Central memory CD8-positive, alpha-beta T cell (primary cell): ENCODE measurements around the gene SNX3.

Source experiments
- ATAC-seq: fragments of 150-1000 bp; cut with Tn5 transposase; replicated peaks from 2 replicates; pipeline ENCODE4 v1.10.0; 2022; ENCODE audit warnings: mild to moderate bottlenecking, moderate FRiP score, moderate number of reproducible peaks; ENCODE audit not compliant: poor library complexity, severe bottlenecking; ENCODE audit errors: extremely low read depth
- DNase-seq, 2 donors: peaks; one replicate each; pipeline ENCODE4 v3.0.0; 2021; ENCODE audit warnings: low spot score in 2 of 2
- H3K27ac Mint-ChIP-seq: one replicate; pipeline ENCODE4 v1.8.0; 2022; ENCODE audit warnings: low read depth, mild to moderate bottlenecking, moderate library complexity, mixed read lengths
- H3K27me3 Mint-ChIP-seq: one replicate; pipeline ENCODE4 v1.8.0; 2022; ENCODE audit warnings: mixed read lengths
- H3K36me3 Mint-ChIP-seq: one replicate; pipeline ENCODE4 v1.8.0; 2022; ENCODE audit warnings: mild to moderate bottlenecking, moderate library complexity, mixed read lengths; ENCODE audit not compliant: insufficient read depth
- H3K4me1 Mint-ChIP-seq: one replicate; pipeline ENCODE4 v1.8.0; 2022; ENCODE audit warnings: mixed read lengths
- H3K4me3 Mint-ChIP-seq: one replicate; pipeline ENCODE4 v1.8.0; 2022; ENCODE audit warnings: mild to moderate bottlenecking, moderate library complexity, mixed read lengths
- H3K9me3 Mint-ChIP-seq: one replicate; pipeline ENCODE4 v1.8.0; 2022; ENCODE audit warnings: mixed read lengths

SNX3 gene

GRCh38 chr6:108193131-108193530, 67.7 kb downstream of the SNX3 start:
- ATAC-seq (no peak), DNase-seq (no peak)
- Mint-ChIP-seq H3K27me3 (peaks cover 23% of the 10 kb centered on the region), H3K9me3 (no peaks in the 10 kb centered on the region), H3K36me3 (no peaks in the 10 kb centered on the region), H3K4me3 (no peak overlapping the region), H3K27ac (no peak overlapping the region), H3K4me1 (no peaks in the 10 kb centered on the region)

- DNase-seq (no peak), ATAC-seq (no peak)
- H3K4me1 Mint-ChIP-seq, result no peaks in the 10 kb centered on the region
- no peak overlapping the region for H3K4me3 Mint-ChIP-seq
- H3K36me3 Mint-ChIP-seq, result no peaks in the 10 kb centered on the region
- H3K27ac Mint-ChIP-seq, result no peak overlapping the region
- H3K27me3 Mint-ChIP-seq, result peaks cover 52% of the 10 kb centered on the region
- no peaks in the 10 kb centered on the region for H3K9me3 Mint-ChIP-seq
Observed at GRCh38 chr6:108187519-108187918, 73.3 kb downstream of the SNX3 start.

DNA sequence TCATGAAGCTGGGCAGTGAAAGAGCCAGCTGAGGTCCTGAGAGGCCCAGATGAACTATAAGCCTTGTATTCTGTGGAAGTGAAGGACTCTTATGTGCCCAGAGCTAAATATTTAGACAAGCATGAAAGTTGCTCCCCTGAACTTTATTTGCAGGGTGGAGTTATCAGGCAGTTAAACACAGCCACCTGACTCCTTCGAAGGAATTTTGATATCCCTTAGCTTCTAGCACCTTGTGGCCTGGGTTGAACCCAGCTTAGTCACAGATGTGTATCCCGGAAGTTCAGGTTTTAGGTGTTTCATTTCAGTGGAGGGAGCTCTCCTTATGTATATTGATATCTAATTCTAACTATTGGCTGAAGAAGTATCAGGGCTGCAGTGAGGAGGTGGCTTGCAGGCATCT, 74.6 kb downstream of the SNX3 start:
- Mint-ChIP-seq H3K36me3 (no peaks in the 10 kb centered on the region), H3K27ac (no peak overlapping the region), H3K4me1 (no peaks in the 10 kb centered on the region), H3K9me3 (no peaks in the 10 kb centered on the region), H3K27me3 (peaks cover 52% of the 10 kb centered on the region), H3K4me3 (no peak overlapping the region)
- DNase-seq, result no peak
- no peak for ATAC-seq

GRCh38 chr6:108180776-108181175, 80.1 kb downstream of the SNX3 start:
- H3K27ac Mint-ChIP-seq, result no peak overlapping the region
- no peaks in the 10 kb centered on the region for H3K9me3 Mint-ChIP-seq
- H3K36me3 Mint-ChIP-seq, result peaks cover 3% of the 10 kb centered on the region
- no peak for ATAC-seq
- peaks cover 65% of the 10 kb centered on the region for H3K27me3 Mint-ChIP-seq
- H3K4me3 Mint-ChIP-seq, result no peak overlapping the region
- H3K4me1 Mint-ChIP-seq, result peaks cover 7% of the 10 kb centered on the region
- no peak for DNase-seq

DNA sequence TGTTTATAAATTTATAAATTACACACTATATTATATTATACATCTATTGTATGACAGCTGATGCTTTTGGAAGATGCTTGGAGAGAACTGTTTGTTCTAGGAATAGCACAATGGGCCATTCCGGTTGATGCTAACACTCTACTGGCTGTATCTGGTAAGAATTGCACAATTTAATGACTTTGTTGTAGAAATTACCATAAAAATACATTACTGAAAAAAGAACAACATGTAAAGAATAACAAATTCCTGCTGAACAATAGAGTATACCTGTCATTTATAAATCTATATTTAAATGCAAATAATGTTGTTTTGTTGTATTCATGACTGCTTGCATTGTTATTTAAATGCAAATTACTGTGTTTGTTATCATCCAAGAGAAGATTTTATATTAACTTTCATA, 80.6 kb downstream of the SNX3 start:
- DNase-seq, result no peak
- Mint-ChIP-seq H3K4me1 (peaks cover 12% of the 10 kb centered on the region), H3K4me3 (no peak overlapping the region), H3K27me3 (peaks cover 65% of the 10 kb centered on the region), H3K36me3 (peaks cover 3% of the 10 kb centered on the region), H3K9me3 (no peaks in the 10 kb centered on the region), H3K27ac (no peak overlapping the region)
- ATAC-seq, result no peak

- ATAC-seq, result no peak
- DNase-seq, result no peak
- H3K9me3 Mint-ChIP-seq, result no peaks in the 10 kb centered on the region
- H3K36me3 Mint-ChIP-seq, result peaks cover 3% of the 10 kb centered on the region
- peaks cover 16% of the 10 kb centered on the region for H3K4me1 Mint-ChIP-seq
- H3K27ac Mint-ChIP-seq, result no peak overlapping the region
- H3K4me3 Mint-ChIP-seq, result no peak overlapping the region
- peaks cover 70% of the 10 kb centered on the region for H3K27me3 Mint-ChIP-seq
Observed at GRCh38 chr6:108179741-108180140, 81.1 kb downstream of the SNX3 start.

GRCh38 chr6:108176281-108177089, 84.4 kb downstream of the SNX3 start:
- peaks cover 84% of the 10 kb centered on the region for H3K27me3 Mint-ChIP-seq
- peak overlapping the region; percentile 50 for H3K4me3 Mint-ChIP-seq
- H3K27ac Mint-ChIP-seq, result no peak overlapping the region
- H3K36me3 Mint-ChIP-seq, result peaks cover 3% of the 10 kb centered on the region
- no peaks in the 10 kb centered on the region for H3K9me3 Mint-ChIP-seq
- no peak for DNase-seq
- H3K4me1 Mint-ChIP-seq, result peaks cover 16% of the 10 kb centered on the region
- no peak for ATAC-seq

DNA sequence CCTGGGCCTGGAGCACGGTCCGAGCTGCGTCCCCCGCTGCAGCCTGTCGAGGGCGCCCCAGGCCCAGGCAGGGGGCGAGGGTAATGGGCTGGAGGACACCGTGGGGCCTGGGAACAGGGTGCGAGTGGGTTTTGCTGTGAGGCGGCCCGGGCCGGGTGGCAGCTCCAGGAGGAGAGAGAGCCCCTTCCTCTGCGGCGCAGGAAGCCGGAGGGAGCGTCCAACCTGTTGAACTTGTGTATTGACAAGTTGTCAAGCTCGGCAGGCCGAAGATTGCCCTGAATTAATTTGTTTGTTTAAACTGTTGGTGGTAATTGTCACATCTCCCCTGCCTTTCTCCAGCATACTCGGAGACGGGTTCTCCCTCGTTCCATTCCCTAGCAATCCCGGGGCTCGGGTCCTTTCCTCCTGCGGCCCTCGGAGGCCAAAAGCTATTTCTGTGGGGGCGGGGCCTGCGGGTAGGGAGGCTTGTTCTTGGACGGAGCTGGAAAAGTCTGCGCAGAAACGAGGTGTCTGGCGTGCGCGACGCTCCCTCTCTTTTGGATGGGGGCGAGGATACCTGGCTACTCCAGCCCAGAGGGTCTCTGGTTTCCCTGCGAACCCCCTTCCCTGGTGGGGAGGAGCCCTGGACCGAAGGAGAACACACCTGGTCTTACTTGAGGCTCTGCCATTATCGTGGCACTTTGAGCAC, 85.1 kb downstream of the SNX3 start:
- peaks cover 91% of the 10 kb centered on the region for H3K27me3 Mint-ChIP-seq
- H3K36me3 Mint-ChIP-seq, result peaks cover 3% of the 10 kb centered on the region
- DNase-seq (no peak), ATAC-seq (no peak)
- no peaks in the 10 kb centered on the region for H3K9me3 Mint-ChIP-seq
- H3K4me1 Mint-ChIP-seq, result peaks cover 16% of the 10 kb centered on the region
- H3K4me3 Mint-ChIP-seq, result peak overlapping the region; percentile 50
- H3K27ac Mint-ChIP-seq, result no peak overlapping the region

- Mint-ChIP-seq H3K4me1 (peaks cover 16% of the 10 kb centered on the region), H3K4me3 (peak overlapping the region; percentile 50), H3K27ac (no peak overlapping the region), H3K27me3 (peaks cover 95% of the 10 kb centered on the region), H3K36me3 (peaks cover 3% of the 10 kb centered on the region), H3K9me3 (no peaks in the 10 kb centered on the region)
- ATAC-seq (no peak), DNase-seq (no peak)
Observed at GRCh38 chr6:108175176-108175591, 85.7 kb downstream of the SNX3 start.

DNA sequence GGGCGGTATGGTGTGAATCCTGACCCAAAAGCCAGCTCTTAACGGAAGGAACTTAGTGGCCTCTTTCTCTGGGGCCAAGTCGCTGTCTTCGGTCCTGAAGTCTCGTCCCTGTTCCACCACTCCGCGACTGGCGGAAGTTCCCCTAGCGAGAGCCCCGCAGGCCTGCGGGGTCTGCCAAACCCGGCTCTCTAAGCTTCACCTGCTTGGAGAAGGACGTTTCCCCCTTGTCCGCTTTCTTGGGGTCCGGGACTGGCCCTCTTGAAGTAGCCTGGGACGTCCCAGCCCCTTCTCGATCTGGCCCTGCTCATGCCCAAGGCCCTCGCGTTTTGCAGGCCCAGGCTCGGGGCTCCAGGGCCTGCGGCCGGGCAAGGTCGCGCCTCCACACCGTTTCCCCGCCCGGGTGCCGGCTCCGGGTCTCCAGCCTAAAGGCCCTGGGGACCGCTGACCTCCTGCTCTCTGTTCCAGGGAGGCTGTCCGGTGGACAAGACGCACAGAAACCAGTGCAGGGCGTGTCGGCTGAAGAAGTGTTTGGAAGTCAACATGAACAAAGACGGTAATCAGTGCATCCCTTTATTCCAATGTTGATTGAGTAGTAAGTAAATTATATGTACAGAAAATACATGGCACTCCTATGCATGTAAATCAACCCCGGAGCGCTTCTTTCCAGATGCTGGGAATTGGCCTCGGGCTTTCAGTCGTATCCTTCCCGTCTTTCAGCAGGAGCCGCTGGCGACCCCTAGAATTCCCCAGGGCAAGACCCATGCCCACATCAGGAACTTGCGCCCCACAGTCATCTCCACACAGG, 86.3 kb downstream of the SNX3 start:
- Mint-ChIP-seq H3K4me1 (peaks cover 20% of the 10 kb centered on the region), H3K4me3 (peak overlapping the region; percentile 50), H3K36me3 (peaks cover 3% of the 10 kb centered on the region), H3K27ac (no peak overlapping the region), H3K9me3 (no peaks in the 10 kb centered on the region), H3K27me3 (peaks cover 95% of the 10 kb centered on the region)
- no peak for DNase-seq
- ATAC-seq, result no peak

GRCh38 chr6:108171918-108172516, 88.8 kb downstream of the SNX3 start:
- Mint-ChIP-seq H3K4me3 (no peak overlapping the region), H3K36me3 (peaks cover 2% of the 10 kb centered on the region), H3K27me3 (peaks cover 95% of the 10 kb centered on the region), H3K4me1 (peaks cover 28% of the 10 kb centered on the region), H3K27ac (no peak overlapping the region), H3K9me3 (no peaks in the 10 kb centered on the region)
- DNase-seq (no peak), ATAC-seq (no peak)

GRCh38 chr6:108171291-108171917, 89.4 kb downstream of the SNX3 start:
- ATAC-seq (no peak), DNase-seq (no peak)
- Mint-ChIP-seq H3K27ac (no peak overlapping the region), H3K9me3 (no peaks in the 10 kb centered on the region), H3K27me3 (peaks cover 95% of the 10 kb centered on the region), H3K4me1 (peaks cover 28% of the 10 kb centered on the region), H3K4me3 (no peak overlapping the region), H3K36me3 (peaks cover 2% of the 10 kb centered on the region)
